Aorta (tissue), 5 donors: ENCODE measurements around the gene PLCXD3. TPM values are rescaled to one million over a fixed set of nuclear protein-coding genes. Genes with fewer than 3 reads are reported as not detected.
A peak's percentile ranks its signal among the peaks of the same experiment; 100 is the strongest.

Source experiments
- ATAC-seq: fragments of 200-7000 bp; cut with Tn5 transposase; one replicate; pipeline ENCODE4 v1.9.1; 2022; ENCODE audit warnings: moderate library complexity; ENCODE audit not compliant: low FRiP score
- DNase-seq, 2 donors: peaks; one replicate each; pipeline ENCODE4 v3.0.0-alpha.2; 2020
- H3K27ac ChIP-seq, 2 donors: one replicate each; pipeline ENCODE4 v1.5.1; 2013; ENCODE audit warnings: low read length in 2 of 2, mild to moderate bottlenecking in 2 of 2, moderate library complexity in 2 of 2, control low read depth in 1 of 2, inconsistent platforms in 1 of 2, low read depth in 1 of 2
- H3K27me3 ChIP-seq, 2 donors: one replicate each; pipeline ENCODE4 v1.6.1; 2013; ENCODE audit warnings: control low read depth in 1 of 2, low read length in 1 of 2, mild to moderate bottlenecking in 1 of 2, moderate library complexity in 1 of 2; ENCODE audit not compliant: insufficient read depth in 2 of 2, control insufficient read depth in 1 of 2
- H3K36me3 ChIP-seq, 2 donors: one replicate each; pipeline ENCODE4 v1.6.1; 2013; ENCODE audit warnings: control low read depth in 1 of 2, low read length in 1 of 2, mild to moderate bottlenecking in 1 of 2; ENCODE audit not compliant: insufficient read depth in 2 of 2, control insufficient read depth in 1 of 2
- H3K4me1 ChIP-seq, 2 donors: one replicate each; pipeline ENCODE4 v1.6.1; 2013; ENCODE audit warnings: low read length in 2 of 2, control low read depth in 1 of 2, mild to moderate bottlenecking in 1 of 2, moderate library complexity in 1 of 2; ENCODE audit not compliant: insufficient read depth in 2 of 2, control insufficient read depth in 1 of 2
- H3K4me3 ChIP-seq, 2 donors: one replicate each; pipeline ENCODE4 v1.5.1; 2013; ENCODE audit warnings: low read length in 2 of 2, control low read depth in 1 of 2, mild to moderate bottlenecking in 1 of 2
- H3K9me3 ChIP-seq: one replicate; pipeline ENCODE4 v1.6.1; 2013; ENCODE audit warnings: mild to moderate bottlenecking, low read length; ENCODE audit not compliant: control insufficient read depth
- WGBS, 2 donors: extraction: QIAGEN DNeasy Blood & Tissue Kit; methylation state at CpG; one replicate each; pipeline ENCODE4 v1.1.7; 2013; 5-methylcytosine and 5-hydroxymethylcytosine counted together
- intact Hi-C, 2 donors: fragments of 100-400 bp; cut with DNase I; formaldehyde crosslinking; loops; one replicate each; pipeline versions ENCODE4 v1.14.2 to v1.15.0; 2022
- polyA plus RNA-seq, 2 donors: library from polyadenylated mRNA; stranded (reverse); fragments of 200-250 nt; gene quantifications; one replicate each; pipeline ENCODE4 v1.2.3, GENCODE V29; 2013
- total RNA-seq, 2 donors: library from RNA; stranded (reverse); fragmentation: NEBNext Ultra II Directional; extraction: Animal tissue kit (Norgen Biotek cat#: 25700); gene quantifications; one replicate each; pipeline ENCODE4 v1.2.1, GENCODE V29; 2021
- donor health status: healthy with polysubstance abuse.
- donor health status: Bipolar disorder and iron deficiency.
- donor health status: DM: no; HTN: no; CAD: no.
- donor health status: DM: no; HTN: no; CAD: no.
- donor health status: DM: yes; HTN: yes; CAD: no.

PLCXD3 gene
- total and polyA plus RNA-seq, 4 donors, result 0.67 to 14.5 (median 8.3) TPM

DNA sequence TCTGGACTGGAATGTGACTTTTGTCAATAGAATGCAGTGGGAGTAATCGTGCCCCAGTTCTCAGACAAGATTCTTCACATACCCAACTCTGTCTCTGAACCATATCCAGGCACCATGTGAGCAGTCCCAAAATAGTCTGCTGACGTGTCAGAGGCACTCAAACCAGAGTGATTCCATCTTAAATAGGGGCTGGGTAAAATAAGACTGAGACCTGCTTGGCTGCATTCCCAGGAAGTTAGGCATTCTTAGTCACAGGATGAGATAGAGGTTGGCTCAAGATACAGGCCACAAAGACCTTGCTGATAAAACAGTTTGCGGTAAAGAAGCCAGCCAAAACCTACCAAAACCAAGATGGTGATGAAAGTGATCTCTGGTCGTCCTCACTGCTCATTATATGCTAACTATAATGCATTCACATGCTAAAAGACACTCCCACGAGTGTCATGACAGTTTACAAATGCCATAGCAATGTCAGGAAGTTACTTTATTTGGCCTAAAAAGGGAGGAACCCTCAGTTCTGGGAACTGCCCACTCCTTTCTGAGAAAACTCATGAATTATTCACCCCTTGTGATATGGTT is 16.9 kb upstream of the PLCXD3 start:
- Histone ChIP-seq H3K36me3 (no peaks in the 10 kb centered on the region), H3K27me3 (no peaks in the 10 kb centered on the region), H3K9me3 (no peaks in the 10 kb centered on the region), H3K4me1 (peaks cover 0 to 2% of the 10 kb centered on the region in 2 donors), H3K4me3 (no peak overlapping the region), H3K27ac (no peak overlapping the region)
- DNase-seq (peak; percentile 59 to 76), ATAC-seq (no peak)
- intact Hi-C loops, result loop anchor here (10.0 kb wide), 3 partner anchors 252 to 622 kb away; partner anchors contain the start of gene C7 (in 1 of the 2)
- WGBS, 2 donors, result 12 to 16% methylated on average over 5 of the region's 5 CpGs

- no peaks in the 10 kb centered on the region for H3K9me3 ChIP-seq
- intact Hi-C loops, result loop anchor here (10.0 kb wide), 3 partner anchors 252 to 622 kb away; partner anchors contain the start of gene C7 (in 1 of the 2)
- ATAC-seq, result no peak
- H3K4me1 ChIP-seq, result peaks cover 0 to 2% of the 10 kb centered on the region in 2 donors
- no peak for DNase-seq
- no peaks in the 10 kb centered on the region for H3K36me3 ChIP-seq
- 65 to 76% methylated on average over 4 of the region's 4 CpGs for WGBS, 2 donors
- no peak overlapping the region for H3K4me3 ChIP-seq
- no peaks in the 10 kb centered on the region for H3K27me3 ChIP-seq
- H3K27ac ChIP-seq, result no peak overlapping the region
Measured at GRCh38 chr5:41526699-41527098, 16.3 kb upstream of the PLCXD3 start.

GRCh38 chr5:41524174-41524573 is 13.8 kb upstream of the PLCXD3 start:
- Histone ChIP-seq H3K4me1 (peaks cover 0 to 2% of the 10 kb centered on the region in 2 donors), H3K27me3 (no peaks in the 10 kb centered on the region), H3K36me3 (no peaks in the 10 kb centered on the region), H3K4me3 (no peak overlapping the region), H3K27ac (no peak overlapping the region), H3K9me3 (no peaks in the 10 kb centered on the region)
- intact Hi-C loops, result loop anchor here (10.0 kb wide), 3 partner anchors 249 to 619 kb away; partner anchors contain the start of gene C7 (in 1 of the 2)
- DNase-seq (no peak), ATAC-seq (no peak)

DNA sequence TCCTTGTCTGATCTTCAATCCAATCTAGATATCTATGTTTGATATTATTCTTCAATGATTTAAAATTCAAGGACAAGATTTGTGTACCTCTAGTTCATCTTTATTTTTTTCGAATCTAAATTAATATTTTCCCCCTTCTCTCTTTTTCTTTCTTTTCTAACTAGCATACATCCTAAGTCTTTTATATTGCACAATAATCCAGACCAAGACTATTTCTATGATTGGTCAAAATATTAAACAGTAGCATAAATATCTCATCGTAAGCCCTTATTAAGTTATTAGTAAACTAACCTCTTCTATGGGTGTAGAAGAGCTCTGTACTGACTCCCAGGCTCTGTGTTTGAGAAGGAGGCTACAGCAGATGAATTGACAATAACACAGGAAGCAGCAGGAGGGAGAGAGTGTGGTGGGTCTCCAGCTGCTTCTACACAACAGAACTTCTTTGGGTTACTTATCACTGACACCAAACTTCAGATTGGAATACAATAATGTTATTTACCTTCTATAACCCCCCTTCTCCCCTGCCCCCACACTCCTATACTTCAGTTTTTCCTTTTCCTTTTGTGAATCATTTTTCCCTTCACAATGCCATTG is 11.9 kb upstream of the PLCXD3 start:
- no peaks in the 10 kb centered on the region for H3K36me3 ChIP-seq
- no peak overlapping the region for H3K4me3 ChIP-seq
- DNase-seq (no peak), ATAC-seq (no peak)
- no peaks in the 10 kb centered on the region for H3K27me3 ChIP-seq
- no peaks in the 10 kb centered on the region for H3K9me3 ChIP-seq
- intact Hi-C loops, result loop anchor here (10.0 kb wide), 3 partner anchors 247 to 617 kb away; partner anchors contain the start of gene C7 (in 1 of the 2)
- 72 to 76% methylated on average over 2 of the region's 2 CpGs for WGBS, 2 donors
- peaks cover 0 to 2% of the 10 kb centered on the region in 2 donors for H3K4me1 ChIP-seq
- H3K27ac ChIP-seq, result no peak overlapping the region

GRCh38 chr5:41519801-41520200 is 9.4 kb upstream of the PLCXD3 start:
- Histone ChIP-seq H3K36me3 (no peaks in the 10 kb centered on the region), H3K4me3 (no peak overlapping the region), H3K27ac (no peak overlapping the region), H3K4me1 (no peaks in the 10 kb centered on the region), H3K9me3 (no peaks in the 10 kb centered on the region), H3K27me3 (no peaks in the 10 kb centered on the region)
- ATAC-seq (no peak), DNase-seq (no peak)
- 77% methylated on average over 6 of the region's 6 CpGs for WGBS, 2 donors
- intact Hi-C loops, result loop anchor here (10.0 kb wide), 3 partner anchors 245 to 615 kb away; partner anchors contain the start of gene C7 (in 1 of the 2)

DNA sequence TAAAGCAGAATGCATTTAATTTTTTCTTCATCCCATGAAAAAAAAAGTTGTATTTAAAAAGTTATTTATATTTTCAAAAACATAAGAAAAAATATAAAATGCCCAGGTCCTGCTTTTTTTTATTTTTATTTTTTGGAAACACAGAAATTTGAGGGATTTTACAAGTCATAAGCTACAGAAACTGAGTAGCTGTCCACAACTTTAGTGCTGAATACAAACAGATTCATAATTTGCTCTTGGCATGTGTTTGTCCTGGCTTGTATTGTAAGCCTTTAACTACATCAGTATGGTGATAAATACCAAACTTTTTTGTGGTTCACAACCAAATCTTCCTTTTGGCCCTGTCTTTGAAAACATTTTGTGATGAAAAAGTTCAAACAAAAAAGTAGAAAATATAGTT is 7.5 kb upstream of the PLCXD3 start:
- intact Hi-C loops, result loop anchor here in 1 of 2 donors (10.0 kb wide), 1 partner anchor 243 kb away; no protein-coding TSS in a partner anchor
- H3K27ac ChIP-seq, result no peak overlapping the region
- H3K9me3 ChIP-seq, result no peaks in the 10 kb centered on the region
- H3K4me1 ChIP-seq, result no peaks in the 10 kb centered on the region
- H3K27me3 ChIP-seq, result no peaks in the 10 kb centered on the region
- H3K4me3 ChIP-seq, result no peak overlapping the region
- no peak for DNase-seq
- ATAC-seq, result no peak
- H3K36me3 ChIP-seq, result no peaks in the 10 kb centered on the region

DNA sequence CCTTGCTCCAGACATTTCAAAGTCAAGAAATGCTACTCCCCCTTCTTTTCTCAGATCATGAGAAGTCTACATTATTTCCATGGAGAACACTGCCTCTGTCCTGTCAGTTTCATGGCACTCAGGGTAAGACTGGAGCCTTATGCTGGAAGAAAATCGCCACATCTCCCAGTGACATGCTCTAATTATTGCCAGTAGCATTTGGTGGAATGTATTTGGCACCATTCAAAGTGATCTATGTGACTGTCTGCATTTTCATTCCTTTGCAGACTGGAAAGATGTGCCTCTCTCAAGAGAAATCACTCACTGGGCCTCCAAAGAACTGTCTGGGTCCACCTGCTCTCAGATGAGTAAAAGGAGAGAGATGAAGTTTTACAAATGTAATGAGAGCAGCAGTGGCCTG is 840 bp upstream of the PLCXD3 start:
- no peaks in the 10 kb centered on the region for H3K27me3 ChIP-seq
- no peak for DNase-seq
- WGBS, 2 donors, result 88 to 97% methylated on average over 1 of the region's 1 CpG
- H3K4me3 ChIP-seq, result no peak overlapping the region
- ATAC-seq, result no peak
- H3K36me3 ChIP-seq, result no peaks in the 10 kb centered on the region
- no peaks in the 10 kb centered on the region for H3K4me1 ChIP-seq
- intact Hi-C loops, result loop anchor here in 1 of 2 donors (10.0 kb wide), 1 partner anchor 236 kb away; no protein-coding TSS in a partner anchor
- H3K27ac ChIP-seq, result no peak overlapping the region
- no peaks in the 10 kb centered on the region for H3K9me3 ChIP-seq

DNA sequence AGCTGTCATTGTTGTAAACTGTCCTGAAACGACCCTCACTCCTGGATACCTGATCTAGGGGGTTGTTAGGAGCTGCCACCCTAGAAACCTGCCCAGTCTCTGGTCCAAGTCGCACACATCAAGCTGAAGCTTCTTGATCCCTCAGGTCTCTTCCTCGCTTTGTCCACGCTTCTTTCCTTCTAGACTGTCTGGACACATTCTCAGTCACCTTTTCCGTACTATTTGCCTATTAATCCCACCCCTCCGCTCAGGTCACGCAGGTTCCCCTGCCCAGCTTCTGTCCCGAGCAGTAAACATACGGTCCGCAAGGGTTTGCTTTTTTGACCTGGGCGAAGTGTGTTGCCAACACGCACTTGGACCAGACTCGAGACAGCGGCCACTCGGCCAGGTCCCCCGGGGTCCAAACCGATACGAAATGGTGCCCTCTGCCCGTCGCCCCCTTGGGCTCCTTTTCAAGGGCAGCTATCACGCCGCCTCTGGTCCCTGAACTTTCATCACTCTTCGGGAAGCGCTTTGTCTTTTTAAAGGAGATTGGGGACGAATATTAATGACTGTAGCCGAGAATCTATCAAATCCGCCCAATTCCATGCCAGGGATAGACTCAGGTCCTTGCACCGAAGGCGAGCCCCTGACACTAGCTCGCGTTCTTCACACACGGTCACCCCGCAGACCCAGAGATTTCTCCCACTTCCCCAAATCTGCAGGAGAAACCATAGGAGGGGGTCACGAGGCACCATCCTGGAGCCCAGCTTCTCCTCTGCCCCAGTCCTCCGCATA is 814 bp downstream of the PLCXD3 start:
- intact Hi-C loops, result loop anchor here in 1 of 2 donors (10.0 kb wide), 1 partner anchor 235 kb away; no protein-coding TSS in a partner anchor
- Histone ChIP-seq H3K9me3 (no peaks in the 10 kb centered on the region), H3K4me3 (peak overlapping the region in 1 of 2 donors; percentile 35), H3K4me1 (no peaks in the 10 kb centered on the region), H3K27ac (no peak overlapping the region), H3K27me3 (no peaks in the 10 kb centered on the region), H3K36me3 (no peaks in the 10 kb centered on the region)
- peak in 1 of 2 donors; percentile 62 for DNase-seq
- WGBS, 2 donors, result 18% methylated on average over 35 of the region's 35 CpGs
- ATAC-seq, result peak; percentile 37
